22Rv1 (cell line): ENCODE results near the gene PRR7.

ENCODE experiments used
- H3K27ac ChIP-seq: fragments of 450-650 bp; 2 replicates; pipeline ENCODE4 v1.5.1; 2017
- CTCF ChIP-seq: fragments of 450-650 bp; IDR thresholded peaks from 2 replicates; pipeline ENCODE4 v1.5.1; 2017; ENCODE audit warnings: mild to moderate bottlenecking
- ZFX ChIP-seq: fragments of 450-650 bp; IDR thresholded peaks from 2 replicates; pipeline ENCODE4 v1.6.1; 2017; ENCODE audit warnings: antibody characterized with exemption, borderline replicate concordance

PRR7 gene

DNA sequence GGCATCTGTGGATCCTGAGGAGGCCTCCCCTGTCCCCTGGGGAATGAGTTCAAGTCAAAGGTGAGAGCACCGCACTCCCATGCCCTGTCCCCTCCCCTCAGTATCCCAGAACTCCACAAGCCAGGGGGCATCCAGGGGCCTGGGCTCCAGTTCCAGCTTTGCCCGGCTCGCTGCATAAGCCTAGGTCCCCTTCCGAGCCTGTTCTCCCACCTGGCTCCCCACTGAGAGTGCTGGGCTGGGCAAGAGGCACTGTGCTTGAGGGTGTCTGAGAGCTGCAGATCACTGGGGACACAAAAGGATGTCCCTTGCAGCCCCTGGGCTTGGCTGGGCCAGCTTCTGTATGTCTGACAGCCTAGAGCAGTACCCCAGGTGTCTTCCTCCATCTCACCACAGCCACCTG is 58.5 kb downstream of the PRR7 start:
- H3K27ac ChIP-seq, result no peak overlapping the region
- TF ChIP-seq ZFX (no peak), CTCF (no peak)
